ENCODE data around the gene NSUN4. TPM values are rescaled to one million over a fixed set of nuclear protein-coding genes. Genes with fewer than 3 reads are reported as not detected.
A peak's percentile ranks its signal among the peaks of the same experiment; 100 is the strongest.

NSUN4 gene
- polyA plus RNA-seq, 3 donors: 8.5 to 12.8 (median 10.4) TPM

- intact Hi-C loops (cut with micrococcal nuclease): no loop called here
Observed at GRCh38 chr1:46379996-46380395, 39.4 kb downstream of the NSUN4 start.

DNA sequence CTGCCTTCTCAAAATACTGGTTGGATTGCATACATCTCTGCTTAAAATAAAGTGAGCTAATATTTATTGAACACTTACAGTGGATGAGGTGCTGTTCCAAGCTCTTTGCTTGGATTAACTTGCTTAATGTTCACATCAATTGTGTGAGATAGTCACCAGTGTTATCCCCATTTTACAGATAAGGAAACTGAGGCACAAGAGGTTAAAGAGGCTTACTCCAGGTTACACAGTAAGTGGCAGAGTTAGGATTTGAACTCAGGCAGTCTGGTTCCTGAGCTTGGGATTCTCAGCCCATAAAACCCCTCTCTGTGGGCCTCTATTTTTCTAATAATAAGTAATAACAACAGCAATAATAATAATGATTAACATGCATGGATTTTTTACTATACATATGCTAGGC lies 39.9 kb downstream of the NSUN4 start:
- Histone ChIP-seq H2AFZ (ENCODE audit: insufficient read depth, low read depth, low read length, poor library complexity, severe bottlenecking) (no peak overlapping the region), H3K27ac (ENCODE audit: low read depth in 1 of 2, low read length in 2 of 2) (no peak overlapping the region), H3K9ac (ENCODE audit: insufficient read depth, low read length, poor library complexity, severe bottlenecking) (no peak overlapping the region), H3K36me3 (replicated peaks in 1 of 2; ENCODE audit: control insufficient read depth in 1 of 2, insufficient read depth in 2 of 2, low read length in 2 of 2) (no peaks in the 10 kb centered on the region), H3K4me2 (replicated peaks; ENCODE audit: extremely low read depth, low read length, poor library complexity, severe bottlenecking) (no peak overlapping the region), H3K4me3 (replicated peaks in 1 of 3; ENCODE audit: low read depth in 2 of 3, low read length in 3 of 3) (no peak overlapping the region), H3K4me1 (ENCODE audit: control insufficient read depth in 1 of 2, insufficient read depth in 2 of 2, low read length in 2 of 2) (peaks cover under 1 to 7% of the 10 kb centered on the region in 2 donors), H4K20me1 (ENCODE audit: insufficient read depth, low read length) (no peaks in the 10 kb centered on the region), H3K27me3 (ENCODE audit: control insufficient read depth in 2 of 2, insufficient read depth in 2 of 2, low read length in 2 of 2) (no peaks in the 10 kb centered on the region), H3K79me2 (ENCODE audit: insufficient read depth, low read length) (no peaks in the 10 kb centered on the region), H3K9me3 (replicated peaks in 1 of 2; ENCODE audit: control insufficient read depth in 1 of 2, insufficient read depth in 1 of 2, low read length in 2 of 2) (peaks cover 14 to 16% of the 10 kb centered on the region in 2 donors)
- peaks cover 7 to 25% (median 20%) of the 10 kb centered on the region in 7 donors for H3K9me3 Mint-ChIP-seq
- H3K4me3 Mint-ChIP-seq: no peak overlapping the region
- H3K27me3 Mint-ChIP-seq (ENCODE audit: low read depth in 3 of 3): peaks cover 0 to 2% (median 0%) of the 10 kb centered on the region in 3 donors
- H3K27ac Mint-ChIP-seq: no peak overlapping the region
- peaks cover 16% of the 10 kb centered on the region for H3K4me1 Mint-ChIP-seq
- no peak for TF ChIP-seq CTCF (IDR thresholded peaks at IDR 0.05)
- intact Hi-C loops (cut with micrococcal nuclease): no loop called here
- H3K36me3 Mint-ChIP-seq: peaks cover 5 to 6% of the 10 kb centered on the region in 2 donors
- DNase-seq: no peak

More at GRCh38 chr1:46379996-46380395, 39.4 kb downstream of the NSUN4 start:
- peaks cover 0 to 2% (median 0%) of the 10 kb centered on the region in 3 donors for H3K27me3 Mint-ChIP-seq (ENCODE audit: low read depth in 3 of 3)
- no peaks in the 10 kb centered on the region for H3K36me3 ChIP-seq (replicated peaks in 1 of 2; ENCODE audit: control insufficient read depth in 1 of 2, insufficient read depth in 2 of 2, low read length in 2 of 2)
- H3K9me3 Mint-ChIP-seq: peaks cover 6 to 25% (median 20%) of the 10 kb centered on the region in 7 donors
- H3K36me3 Mint-ChIP-seq: peaks cover 3 to 6% of the 10 kb centered on the region in 2 donors
- H3K9ac ChIP-seq (ENCODE audit: insufficient read depth, low read length, poor library complexity, severe bottlenecking): no peak overlapping the region
- TF ChIP-seq CTCF (IDR thresholded peaks at IDR 0.05): no peak
- H3K4me3 ChIP-seq (replicated peaks in 1 of 3; ENCODE audit: low read depth in 2 of 3, low read length in 3 of 3): no peak overlapping the region
- H3K79me2 ChIP-seq (ENCODE audit: insufficient read depth, low read length): no peaks in the 10 kb centered on the region
- DNase-seq: no peak
- H3K4me1 ChIP-seq (ENCODE audit: control insufficient read depth in 1 of 2, insufficient read depth in 2 of 2, low read length in 2 of 2): peaks cover 6 to 12% of the 10 kb centered on the region in 2 donors
- no peaks in the 10 kb centered on the region for H3K27me3 ChIP-seq (ENCODE audit: control insufficient read depth in 2 of 2, insufficient read depth in 2 of 2, low read length in 2 of 2)
- H3K27ac Mint-ChIP-seq: peak overlapping the region in 1 of 7 donors; percentile 35
- peaks cover 21% of the 10 kb centered on the region for H3K4me1 Mint-ChIP-seq
- H3K4me3 Mint-ChIP-seq: no peak overlapping the region
- no peak overlapping the region for H3K27ac ChIP-seq (ENCODE audit: low read depth in 1 of 2, low read length in 2 of 2)
- no peak overlapping the region for H3K4me2 ChIP-seq (replicated peaks; ENCODE audit: extremely low read depth, low read length, poor library complexity, severe bottlenecking)
- H4K20me1 ChIP-seq (ENCODE audit: insufficient read depth, low read length): no peaks in the 10 kb centered on the region
- H2AFZ ChIP-seq (ENCODE audit: insufficient read depth, low read depth, low read length, poor library complexity, severe bottlenecking): no peak overlapping the region
- peaks cover 14 to 16% of the 10 kb centered on the region in 2 donors for H3K9me3 ChIP-seq (replicated peaks in 1 of 2; ENCODE audit: control insufficient read depth in 1 of 2, insufficient read depth in 1 of 2, low read length in 2 of 2)
- WGBS (ENCODE audit: insufficient coverage): no CpG with 5 or more reads among the region's 1 CpG
